Skin epidermis (tissue), 12 donors: ENCODE measurements around the gene SDR39U1.
A peak's percentile ranks its signal among the peaks of the same experiment; 100 is the strongest.
"Not testable (repeated sequence)": the region's sequence is repeated elsewhere in the genome, so short reads cannot be mapped to it uniquely, and the experiment has no call there.

Source experiments
- H3K27ac ChIP-seq, 21 experiments: fragments of 200-600 bp; sonication (generic) in 11 of 21; one replicate each; pipeline ENCODE4 v1.5.0; 2020; ENCODE audit warnings: mild to moderate bottlenecking in 3 of 21, inconsistent platforms in 2 of 21, moderate library complexity in 2 of 21
- H3K4me3 ChIP-seq, 7 experiments: fragments of 200-600 bp; sonication (generic) in 2 of 7; one replicate each; pipeline ENCODE4 v1.5.0; 2020; ENCODE audit warnings: inconsistent platforms in 2 of 7, mild to moderate bottlenecking in 2 of 7, moderate library complexity in 1 of 7

The SDR39U1 gene

GRCh38 chr14:24450828-24451227 lies 8.3 kb upstream of the SDR39U1 start:
- H3K4me3 ChIP-seq, H3K27ac ChIP-seq: not testable (repeated sequence)

GRCh38 chr14:24443053-24443665 lies 583 bp upstream of the SDR39U1 start:
- Histone ChIP-seq H3K4me3 (peak overlapping the region; percentile 43 to 68 (median 58)), H3K27ac (peak overlapping the region in 20 of 21 experiments; percentile 67 to 98 (median 93))

- H3K27ac ChIP-seq: peak overlapping the region; percentile 81 to 98 (median 95)
- peak overlapping the region; percentile 43 to 68 (median 58) for H3K4me3 ChIP-seq
Observed at GRCh38 chr14:24441904-24442239, 704 bp downstream of the SDR39U1 start.

GRCh38 chr14:24441485-24441884 lies 1.1 kb downstream of the SDR39U1 start:
- peak overlapping the region in 20 of 21 experiments; percentile 87 to 98 (median 95) for H3K27ac ChIP-seq
- peak overlapping the region in 6 of 7 experiments; percentile 43 to 68 (median 54) for H3K4me3 ChIP-seq

GRCh38 chr14:24440606-24441399 lies 1.8 kb downstream of the SDR39U1 start:
- peak overlapping the region in 3 of 21 experiments; percentile 23 to 94 (median 61) for H3K27ac ChIP-seq
- H3K4me3 ChIP-seq: no peak overlapping the region

- no peak overlapping the region for H3K4me3 ChIP-seq
- peak overlapping the region in 3 of 21 experiments; percentile 2 to 61 (median 23) for H3K27ac ChIP-seq
Observed at GRCh38 chr14:24439830-24440605, 2.6 kb downstream of the SDR39U1 start.

GRCh38 chr14:24439257-24439656 lies 3.3 kb downstream of the SDR39U1 start:
- Histone ChIP-seq H3K27ac (no peak overlapping the region), H3K4me3 (no peak overlapping the region)

GRCh38 chr14:24438223-24439097 lies 4.1 kb downstream of the SDR39U1 start:
- no peak overlapping the region for H3K4me3 ChIP-seq
- no peak overlapping the region for H3K27ac ChIP-seq

- H3K4me3 ChIP-seq: no peak overlapping the region
- H3K27ac ChIP-seq: peak overlapping the region in 11 of 21 experiments; percentile 24 to 74 (median 64)
Observed at GRCh38 chr14:24437736-24438067, 4.9 kb downstream of the SDR39U1 start.

- H3K4me3 ChIP-seq: no peak overlapping the region
- H3K27ac ChIP-seq: peak overlapping the region in 13 of 21 experiments; percentile 21 to 74 (median 60)
Observed at GRCh38 chr14:24437020-24437735, 5.4 kb downstream of the SDR39U1 start.

- Histone ChIP-seq H3K27ac (peak overlapping the region in 16 of 21 experiments; percentile 2 to 74 (median 58)), H3K4me3 (no peak overlapping the region)
Observed at GRCh38 chr14:24436355-24437019, 6.1 kb downstream of the SDR39U1 start.

GRCh38 chr14:24435998-24436354 lies 6.6 kb downstream of the SDR39U1 start:
- Histone ChIP-seq H3K27ac (peak overlapping the region in 15 of 21 experiments; percentile 2 to 74 (median 51)), H3K4me3 (no peak overlapping the region)

GRCh38 chr14:24435192-24435810 lies 7.3 kb downstream of the SDR39U1 start:
- no peak overlapping the region for H3K4me3 ChIP-seq
- H3K27ac ChIP-seq: peak overlapping the region in 8 of 21 experiments; percentile 4 to 74 (median 26)

GRCh38 chr14:24434676-24435075 lies 7.9 kb downstream of the SDR39U1 start:
- Histone ChIP-seq H3K4me3 (no peak overlapping the region), H3K27ac (peak overlapping the region in 5 of 21 experiments; percentile 9 to 42 (median 26))

GRCh38 chr14:24434036-24434435 lies 8.5 kb downstream of the SDR39U1 start:
- H3K27ac ChIP-seq: no peak overlapping the region
- H3K4me3 ChIP-seq: no peak overlapping the region

GRCh38 chr14:24432259-24433131 lies 10.1 kb downstream of the SDR39U1 start:
- Histone ChIP-seq H3K27ac (peak overlapping the region in 13 of 21 experiments; percentile 33 to 99 (median 97)), H3K4me3 (peak overlapping the region in 2 of 7 experiments; percentile 63 to 73)
